GM19438 (cell line): ENCODE data around the gene TES.

Experiments
- ATAC-seq: cut with Tn5 transposase; IDR thresholded peaks from one replicate; pipeline ENCODE4 v1.9.1; 2021; ENCODE audit warnings: low read depth; ENCODE audit not compliant: unreplicated experiment

TES gene

GRCh38 chr7:116187400-116187799 is 22.9 kb upstream of the TES start:
- no peak for ATAC-seq

GRCh38 chr7:116193329-116194087 is 16.8 kb upstream of the TES start:
- no peak for ATAC-seq

GRCh38 chr7:116194115-116194514 is 16.2 kb upstream of the TES start:
- no peak for ATAC-seq

DNA sequence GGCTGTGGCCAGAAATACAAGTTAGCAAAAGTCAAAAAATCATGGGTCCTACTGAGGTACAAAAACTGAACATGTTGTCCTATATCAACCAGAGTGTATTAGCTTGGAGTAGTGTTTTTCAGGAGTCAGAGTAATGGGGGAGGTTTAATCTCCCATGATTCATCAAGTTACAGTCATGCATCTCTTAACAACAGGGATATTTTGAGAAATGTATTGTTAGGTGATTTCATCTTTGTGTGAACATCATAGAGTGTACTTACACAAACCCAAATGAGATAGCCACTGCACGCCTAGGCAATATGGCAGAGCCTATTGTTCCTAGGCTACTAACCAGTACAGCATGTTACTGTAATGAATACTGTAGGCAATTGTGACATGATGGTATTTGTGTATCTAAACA is 14.9 kb upstream of the TES start:
- no peak for ATAC-seq

DNA sequence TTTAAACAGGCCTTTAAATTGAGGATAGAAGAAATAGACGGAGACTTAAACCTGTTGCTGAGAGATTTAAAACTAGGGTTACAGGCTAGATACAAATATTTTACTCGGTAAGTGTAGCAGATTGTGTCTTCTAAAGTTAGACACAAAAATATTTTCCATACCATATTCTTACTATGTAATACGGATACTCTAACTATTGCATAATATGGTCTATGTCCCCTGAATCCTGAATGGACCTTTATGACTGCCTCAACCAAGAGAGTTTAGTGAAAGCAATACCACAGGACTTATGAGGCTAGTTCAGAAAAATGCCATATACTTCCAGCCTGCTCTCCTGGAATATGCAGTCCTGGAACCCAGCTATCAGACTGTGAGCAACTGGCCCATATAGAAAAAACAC is 13.4 kb upstream of the TES start:
- ATAC-seq = no peak

GRCh38 chr7:116197360-116197759 is 13.0 kb upstream of the TES start:
- no peak for ATAC-seq

GRCh38 chr7:116198748-116199410 is 11.5 kb upstream of the TES start:
- ATAC-seq = no peak

DNA sequence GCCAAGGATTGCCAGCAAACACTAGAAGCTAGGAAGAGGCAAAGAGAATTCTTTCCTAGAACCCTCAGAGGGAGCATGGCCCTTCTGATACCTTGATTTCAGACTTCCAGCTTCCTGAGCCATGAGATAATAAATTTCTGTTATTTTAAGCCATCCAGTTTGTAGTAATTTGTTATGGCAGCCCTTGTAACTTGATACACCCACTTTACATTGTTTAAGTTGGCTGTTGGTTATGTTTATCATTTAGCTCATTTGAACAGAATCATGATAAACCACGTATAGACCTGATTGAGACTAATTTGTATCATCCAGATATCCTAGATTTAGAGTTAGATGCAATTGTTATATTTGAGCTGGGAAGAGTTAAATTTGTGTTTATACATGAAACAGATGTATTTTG is 9.4 kb upstream of the TES start:
- ATAC-seq = no peak

DNA sequence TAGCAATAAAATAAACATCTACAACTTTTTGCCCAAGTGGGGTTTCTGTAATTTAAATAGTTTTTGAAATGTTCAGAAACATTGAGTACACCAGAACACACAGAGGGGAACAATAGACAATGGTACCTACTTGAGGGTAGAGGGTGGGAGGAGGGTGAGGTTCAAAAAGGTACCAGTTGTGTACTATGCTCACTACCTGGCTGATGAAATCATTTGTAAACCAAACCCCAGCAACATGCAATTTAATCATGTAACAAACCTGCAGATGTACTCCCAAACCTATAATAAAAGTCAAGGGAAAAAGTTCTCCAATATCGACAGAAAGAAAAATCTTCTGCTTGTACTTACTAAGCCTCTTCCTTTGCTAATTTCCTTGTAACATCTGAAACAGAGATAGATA is 4.2 kb upstream of the TES start:
- no peak for ATAC-seq

DNA sequence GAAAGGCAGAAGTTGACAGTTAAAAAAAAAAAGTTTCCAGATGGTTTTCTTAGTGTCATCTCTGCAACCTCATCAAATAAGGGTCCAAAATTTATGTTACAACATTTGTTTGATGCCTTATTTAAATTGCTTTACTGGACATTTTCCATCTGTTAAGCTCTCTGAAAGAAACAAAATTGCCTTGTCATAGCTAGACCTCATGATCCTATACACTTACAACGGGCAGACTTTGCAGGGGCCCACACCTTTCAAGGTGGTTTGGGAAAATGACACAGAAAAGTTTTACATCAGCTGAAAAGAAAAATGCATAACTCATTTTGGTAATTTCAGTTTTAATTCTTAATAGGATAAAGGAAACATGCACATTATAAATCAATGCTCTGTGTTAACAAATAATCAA is 1.4 kb upstream of the TES start:
- ATAC-seq = no peak

GRCh38 chr7:116209561-116210070 is 723 bp upstream of the TES start:
- ATAC-seq = no peak

- peak; percentile 72 for ATAC-seq
Measured at GRCh38 chr7:116211006-116211912, 920 bp downstream of the TES start.

- no peak for ATAC-seq
Measured at GRCh38 chr7:116211913-116212596, 1.7 kb downstream of the TES start.

DNA sequence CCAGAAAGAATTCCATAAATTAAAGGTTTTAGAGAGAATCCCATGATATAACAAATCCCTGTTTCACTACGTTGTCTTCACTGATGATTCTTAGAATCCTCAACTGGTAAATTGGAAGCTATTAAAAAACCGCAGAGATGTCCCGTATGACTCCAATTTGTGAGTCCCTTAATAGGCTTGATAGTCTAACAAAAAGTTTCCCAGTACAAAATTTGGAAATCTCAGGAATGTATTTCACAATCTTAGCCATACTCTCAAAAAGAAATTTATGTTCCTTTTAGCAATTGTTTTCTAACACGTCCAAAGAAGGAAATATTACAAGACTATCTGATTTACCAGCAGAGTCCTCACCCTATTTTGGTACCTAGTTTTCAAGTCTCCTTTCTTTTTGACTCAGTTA is 2.5 kb downstream of the TES start:
- no peak for ATAC-seq

DNA sequence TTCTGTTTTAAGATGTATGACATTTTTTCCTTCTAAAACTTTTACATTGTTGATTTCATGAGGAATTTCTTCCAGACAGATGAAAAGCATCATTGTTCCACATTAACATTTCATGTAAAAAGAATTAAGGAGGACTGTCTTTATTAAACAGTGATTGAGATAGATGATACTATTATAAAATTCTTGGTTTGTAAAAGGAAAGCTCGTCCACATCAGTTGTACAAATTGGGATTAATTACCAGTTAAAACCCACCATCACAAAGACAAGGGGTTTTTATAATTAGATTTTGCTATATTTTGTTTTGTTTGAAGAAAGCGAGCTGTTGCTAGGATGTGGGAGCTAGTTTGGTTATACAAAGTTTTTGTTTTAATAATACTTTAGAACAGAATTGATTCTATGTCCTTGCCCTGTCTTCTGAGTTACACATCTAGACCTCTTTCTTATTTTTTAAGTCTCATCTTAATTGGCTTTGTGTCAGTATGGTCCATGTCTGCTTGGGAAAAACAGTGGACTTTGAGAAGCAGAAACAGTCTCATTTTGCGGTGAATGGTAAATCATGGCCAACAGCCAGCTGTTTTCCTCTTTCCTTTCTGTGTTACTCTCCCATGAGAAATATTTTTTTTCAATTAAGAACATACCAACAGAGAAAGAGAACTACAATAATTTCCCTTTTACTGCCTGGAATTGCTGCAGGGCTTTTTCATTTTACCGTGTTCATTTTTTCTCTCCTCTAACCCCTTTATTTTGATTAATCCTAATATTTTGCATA is 3.2 kb downstream of the TES start:
- ATAC-seq = no peak

DNA sequence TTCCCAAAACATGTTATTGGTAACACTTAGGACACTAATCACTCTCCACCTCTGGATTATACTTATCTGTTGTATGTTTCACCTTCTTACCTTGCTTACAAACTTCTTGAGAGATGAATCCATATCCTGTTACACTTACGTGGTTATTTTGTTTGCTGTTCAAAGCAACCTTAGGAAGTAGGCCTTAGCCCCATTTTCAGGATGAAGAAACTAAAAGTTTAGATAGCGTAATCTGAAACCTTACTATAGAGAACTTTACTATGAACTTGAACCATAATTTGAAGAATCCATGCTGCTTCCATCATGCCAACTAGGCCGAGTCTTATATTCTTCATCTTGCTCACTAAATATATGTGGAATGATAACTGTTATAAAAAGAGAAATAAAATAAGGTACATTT is 4.6 kb downstream of the TES start:
- no peak for ATAC-seq

DNA sequence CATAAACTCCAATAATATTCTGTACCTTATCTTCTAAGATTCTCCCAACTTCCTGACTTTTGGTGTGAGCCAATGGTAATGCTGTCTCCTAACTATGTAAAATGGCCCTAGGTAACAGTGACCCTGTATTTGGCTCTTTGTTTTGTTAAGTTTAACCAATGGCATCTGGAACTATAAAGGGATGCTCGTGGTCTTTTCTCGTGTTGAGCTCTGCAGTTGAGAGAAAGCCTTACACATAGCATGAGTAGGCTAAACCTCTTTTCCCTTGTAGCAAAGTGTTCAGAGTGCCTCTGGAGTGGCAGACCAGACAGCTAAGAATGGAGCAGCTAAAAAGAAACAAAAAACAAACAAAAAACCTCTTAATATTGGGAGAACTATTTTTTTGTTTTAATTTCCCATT is 5.2 kb downstream of the TES start:
- no peak for ATAC-seq

DNA sequence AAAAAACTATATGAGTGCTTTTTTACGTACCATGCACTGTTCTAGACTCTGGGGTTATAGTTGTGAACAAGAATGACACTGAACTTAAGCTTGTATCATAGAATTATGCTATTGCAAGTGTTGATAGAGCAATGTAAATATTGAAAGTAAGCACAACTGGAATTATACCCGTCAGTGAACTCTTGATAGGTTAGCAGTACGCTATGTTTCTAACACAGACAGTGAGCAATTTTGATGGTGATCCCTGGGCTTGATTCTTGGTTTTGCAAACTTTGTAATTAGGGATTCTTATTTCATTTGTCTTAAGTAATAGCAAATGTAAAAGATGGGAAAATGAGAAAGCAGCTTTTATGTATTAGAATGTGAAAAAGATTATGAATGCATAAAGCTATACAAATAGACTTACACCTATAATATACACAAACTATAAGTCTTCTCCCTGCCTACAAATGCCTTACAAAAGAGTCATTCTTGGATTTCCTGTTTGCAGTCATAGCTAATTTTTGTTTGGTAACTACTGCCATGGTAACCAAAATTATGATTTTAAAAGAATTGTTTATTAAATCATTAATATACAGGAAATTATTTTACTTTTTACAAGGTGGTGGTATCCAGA is 6.7 kb downstream of the TES start:
- no peak for ATAC-seq

DNA sequence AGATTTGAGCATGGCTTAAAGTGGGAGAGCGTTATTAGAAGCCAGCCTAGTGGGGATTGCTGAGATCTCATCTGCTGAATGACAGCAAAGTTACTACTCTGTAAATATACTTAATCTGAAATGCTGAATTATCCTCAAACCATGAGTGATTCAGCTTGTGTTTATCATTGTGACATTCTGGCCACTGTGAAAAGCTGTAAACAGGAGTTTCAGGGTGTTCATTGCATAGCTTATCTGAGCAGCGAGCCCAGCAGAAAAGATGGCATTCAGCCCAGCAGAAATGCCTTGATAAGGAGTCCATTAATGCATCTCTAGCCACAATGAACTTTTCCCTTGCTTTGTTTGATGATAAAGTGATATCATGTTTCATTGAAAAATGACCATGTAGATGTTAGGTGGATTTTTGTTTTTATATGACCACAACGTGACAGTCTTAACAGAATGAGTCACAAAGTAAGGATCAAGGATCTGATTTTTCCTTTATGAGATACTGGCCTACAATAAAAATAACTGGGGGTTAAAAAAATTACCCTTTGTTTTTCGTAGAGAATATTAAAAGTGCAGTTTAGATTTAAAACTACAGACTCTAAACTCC is 7.8 kb downstream of the TES start:
- ATAC-seq = no peak
